ENCODE measurements around the gene EIF2B2. TPM values are rescaled to one million over a fixed set of nuclear protein-coding genes. Genes with fewer than 3 reads are reported as not detected.

Gene EIF2B2
- total and polyA plus RNA-seq, 2 of the 13 experiments (the other 11 are each of a cell fraction or from before 2014, with no cell fraction given), result 54.4 to 78.6 TPM

- TF ChIP-seq ELK4 (CRISPR knock-in tag; IDR thresholded peaks at IDR 0.05; ENCODE audit: borderline replicate concordance), result no peak
- TF ChIP-seq GTF3A (CRISPR knock-in tag; conservative IDR thresholded peaks at IDR 0.05), result no peak
- no peak for TF ChIP-seq ZNF615 (CRISPR knock-in tag; IDR thresholded peaks at IDR 0.05; ENCODE audit: borderline replicate concordance)
- TF ChIP-seq ZBTB33 (CRISPR knock-in tag; IDR thresholded peaks at IDR 0.05), result no peak
- no peak for TF ChIP-seq ZNF205 (CRISPR knock-in tag; IDR thresholded peaks at IDR 0.05)
- TF ChIP-seq SMC3 (IDR thresholded peaks at IDR 0.05; ENCODE audit: low read length), result no peak
- no peak for TF ChIP-seq ZNF329 (CRISPR knock-in tag; IDR thresholded peaks at IDR 0.05; ENCODE audit: low read depth)
- no peak for TF ChIP-seq ZNF451 (CRISPR knock-in tag; IDR thresholded peaks at IDR 0.05)
- TF ChIP-seq JUND (CRISPR knock-in tag; IDR thresholded peaks at IDR 0.05), result no peak
- TF ChIP-seq SKIL (CRISPR knock-in tag; IDR thresholded peaks at IDR 0.05; ENCODE audit: borderline replicate concordance), result no peak
- no peak for TF ChIP-seq ZNF414 (CRISPR knock-in tag; IDR thresholded peaks at IDR 0.05)
- no peak for TF ChIP-seq ZNF362 (CRISPR knock-in tag; IDR thresholded peaks at IDR 0.05; ENCODE audit: borderline replicate concordance)
Measured at GRCh38 chr14:75030147-75030546, 27.4 kb downstream of the EIF2B2 start (continued).

All from HepG2 (cell line).